ENCODE measurements around the gene SORCS1. TPM values are rescaled to one million over a fixed set of nuclear protein-coding genes. Genes with fewer than 3 reads are reported as not detected.
A peak's percentile ranks its signal among the peaks of the same experiment; 100 is the strongest.

The SORCS1 gene
- total and polyA plus RNA-seq, 2 donors (not counting 1 experiment from before 2014, with no cell fraction given), result not detected

DNA sequence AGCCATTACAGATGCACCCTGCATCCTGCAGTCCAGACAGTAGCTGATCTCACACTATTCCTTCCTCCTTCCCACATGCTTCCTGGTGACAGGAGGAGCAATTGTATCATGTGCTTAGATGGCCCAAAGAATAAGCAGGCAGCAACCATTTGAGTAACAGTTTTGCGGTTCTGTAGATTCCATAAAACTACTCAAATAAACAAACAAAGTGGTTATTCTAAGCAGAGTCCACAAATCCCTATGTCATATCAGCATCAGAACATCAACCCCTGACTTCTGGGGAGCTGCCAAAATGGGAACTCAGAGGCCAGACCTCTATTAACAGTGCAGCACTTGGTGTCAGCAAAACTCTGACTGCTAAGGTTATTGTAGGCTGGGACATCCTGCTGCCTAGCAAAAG, 226.0 kb downstream of the SORCS1 start:
- peaks cover 24% of the 10 kb centered on the region for H3K4me1 Mint-ChIP-seq
- no peaks in the 10 kb centered on the region for H3K36me3 ChIP-seq (replicated peaks in 1 of 2; ENCODE audit: control extremely low read depth in 1 of 2, control insufficient read depth in 1 of 2, extremely low read depth in 1 of 2, insufficient read depth in 2 of 2, low read length in 1 of 2)
- H4K20me1 ChIP-seq (ENCODE audit: control insufficient read depth, insufficient read depth, low read length, poor library complexity, severe bottlenecking), result no peaks in the 10 kb centered on the region
- no peaks in the 10 kb centered on the region for H3K9me3 Mint-ChIP-seq (ENCODE audit: insufficient read depth)
- no peak for DNase-seq
- peaks cover 0 to 4% (median 0%) of the 10 kb centered on the region in 3 donors for H3K9me3 ChIP-seq (ENCODE audit: control extremely low read depth in 1 of 3, control insufficient read depth in 2 of 3, insufficient read depth in 1 of 3, low read length in 2 of 3)
- TF ChIP-seq EZH2 (IDR thresholded peaks at IDR 0.05; ENCODE audit: borderline replicate concordance, insufficient read depth, low read depth, low read length, poor library complexity, severe bottlenecking), result no peak
- TF ChIP-seq, protein P1, sequence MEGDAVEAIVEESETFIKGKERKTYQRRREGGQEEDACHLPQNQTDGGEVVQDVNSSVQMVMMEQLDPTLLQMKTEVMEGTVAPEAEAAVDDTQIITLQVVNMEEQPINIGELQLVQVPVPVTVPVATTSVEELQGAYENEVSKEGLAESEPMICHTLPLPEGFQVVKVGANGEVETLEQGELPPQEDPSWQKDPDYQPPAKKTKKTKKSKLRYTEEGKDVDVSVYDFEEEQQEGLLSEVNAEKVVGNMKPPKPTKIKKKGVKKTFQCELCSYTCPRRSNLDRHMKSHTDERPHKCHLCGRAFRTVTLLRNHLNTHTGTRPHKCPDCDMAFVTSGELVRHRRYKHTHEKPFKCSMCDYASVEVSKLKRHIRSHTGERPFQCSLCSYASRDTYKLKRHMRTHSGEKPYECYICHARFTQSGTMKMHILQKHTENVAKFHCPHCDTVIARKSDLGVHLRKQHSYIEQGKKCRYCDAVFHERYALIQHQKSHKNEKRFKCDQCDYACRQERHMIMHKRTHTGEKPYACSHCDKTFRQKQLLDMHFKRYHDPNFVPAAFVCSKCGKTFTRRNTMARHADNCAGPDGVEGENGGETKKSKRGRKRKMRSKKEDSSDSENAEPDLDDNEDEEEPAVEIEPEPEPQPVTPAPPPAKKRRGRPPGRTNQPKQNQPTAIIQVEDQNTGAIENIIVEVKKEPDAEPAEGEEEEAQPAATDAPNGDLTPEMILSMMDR (IDR thresholded peaks at IDR 0.05), result no peak
- intact Hi-C loops (cut with micrococcal nuclease), result no loop called here
- H3K27me3 Mint-ChIP-seq, result no peaks in the 10 kb centered on the region
- no peaks in the 10 kb centered on the region for H3K79me2 ChIP-seq (ENCODE audit: control insufficient read depth, insufficient read depth, low read length)
- no peak overlapping the region for H3K9ac ChIP-seq (ENCODE audit: low read length)
- ATAC-seq (ENCODE audit: low read depth), result no peak
- no peak overlapping the region for H3K4me2 ChIP-seq (replicated peaks; ENCODE audit: low read depth, low read length, poor library complexity, severe bottlenecking)
- H3K4me3 ChIP-seq (ENCODE audit: control extremely low read depth in 1 of 5, extremely low read depth in 1 of 5, insufficient read depth in 1 of 5, low read depth in 2 of 5, low read length in 4 of 5), result no peak overlapping the region
- no peak overlapping the region for H3K27ac Mint-ChIP-seq
- H3K27me3 ChIP-seq (replicated peaks in 1 of 4; ENCODE audit: control extremely low read depth in 1 of 4, control insufficient read depth in 3 of 4, insufficient read depth in 4 of 4, low read length in 3 of 4), result no peaks in the 10 kb centered on the region
- H2AFZ ChIP-seq (ENCODE audit: insufficient read depth, low read depth, low read length, poor library complexity, severe bottlenecking), result no peak overlapping the region
- no peak overlapping the region for H3K27ac ChIP-seq (ENCODE audit: low read length in 2 of 2)
- ChIA-PET POLR2A (no interaction called here), CTCF (no interaction called here)
- no CpG with 5 or more reads among the region's 1 CpG for WGBS (ENCODE audit: insufficient coverage)
- no peak overlapping the region for H3K4me3 Mint-ChIP-seq
- H3K4me1 ChIP-seq (ENCODE audit: control insufficient read depth in 2 of 2, insufficient read depth in 2 of 2, low read length in 2 of 2), result peaks cover 10 to 12% of the 10 kb centered on the region in 2 donors

DNA sequence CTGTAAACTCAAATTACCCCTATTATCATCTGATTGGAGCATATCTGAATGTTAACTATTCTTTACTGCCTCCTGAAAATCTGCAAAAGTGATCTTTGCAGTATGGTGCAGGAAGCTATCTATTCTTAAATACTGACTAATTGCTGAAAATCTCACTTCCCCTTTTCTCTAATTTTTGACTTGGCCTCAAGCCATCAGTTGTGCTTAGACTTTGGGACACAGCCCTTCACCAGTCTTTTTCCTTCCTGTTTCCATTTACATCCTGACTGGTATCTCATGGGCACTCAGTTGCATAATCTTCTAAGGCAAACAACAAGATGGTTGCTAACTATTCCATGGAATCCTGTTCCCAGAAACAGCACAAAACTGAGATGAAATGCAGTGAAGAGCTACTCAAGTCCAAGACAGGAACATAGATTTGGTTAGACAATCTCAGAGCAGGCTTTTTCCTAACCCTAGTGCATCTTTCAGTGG, 228.5 kb downstream of the SORCS1 start:
- intact Hi-C loops (cut with micrococcal nuclease), result no loop called here
- no peaks in the 10 kb centered on the region for H3K27me3 Mint-ChIP-seq
- Histone ChIP-seq H3K9ac (ENCODE audit: low read length) (no peak overlapping the region), H2AFZ (ENCODE audit: insufficient read depth, low read depth, low read length, poor library complexity, severe bottlenecking) (no peak overlapping the region), H3K4me2 (replicated peaks; ENCODE audit: low read depth, low read length, poor library complexity, severe bottlenecking) (peak overlapping the region; percentile 5), H3K4me3 (ENCODE audit: control extremely low read depth in 1 of 5, extremely low read depth in 1 of 5, insufficient read depth in 1 of 5, low read depth in 2 of 5, low read length in 4 of 5) (no peak overlapping the region), H4K20me1 (ENCODE audit: control insufficient read depth, insufficient read depth, low read length, poor library complexity, severe bottlenecking) (no peaks in the 10 kb centered on the region), H3K36me3 (replicated peaks in 1 of 2; ENCODE audit: control extremely low read depth in 1 of 2, control insufficient read depth in 1 of 2, extremely low read depth in 1 of 2, insufficient read depth in 2 of 2, low read length in 1 of 2) (no peaks in the 10 kb centered on the region), H3K79me2 (ENCODE audit: control insufficient read depth, insufficient read depth, low read length) (no peaks in the 10 kb centered on the region), H3K27ac (ENCODE audit: low read length in 2 of 2) (no peak overlapping the region), H3K4me1 (ENCODE audit: control insufficient read depth in 2 of 2, insufficient read depth in 2 of 2, low read length in 2 of 2) (peaks cover 10 to 16% of the 10 kb centered on the region in 2 donors), H3K27me3 (replicated peaks in 1 of 4; ENCODE audit: control extremely low read depth in 1 of 4, control insufficient read depth in 3 of 4, insufficient read depth in 4 of 4, low read length in 3 of 4) (no peaks in the 10 kb centered on the region), H3K9me3 (ENCODE audit: control extremely low read depth in 1 of 3, control insufficient read depth in 2 of 3, insufficient read depth in 1 of 3, low read length in 2 of 3) (peaks cover 0 to 4% (median 0%) of the 10 kb centered on the region in 3 donors)
- ChIA-PET POLR2A (interaction anchor here (0.6 kb wide), 1 partner anchor 12 kb away, joined by 3 read pairs; no protein-coding TSS in a partner anchor), CTCF (no interaction called here)
- peaks cover 24% of the 10 kb centered on the region for H3K4me1 Mint-ChIP-seq
- no peak for TF ChIP-seq EZH2 (IDR thresholded peaks at IDR 0.05; ENCODE audit: borderline replicate concordance, insufficient read depth, low read depth, low read length, poor library complexity, severe bottlenecking)
- TF ChIP-seq, protein P1 (IDR thresholded peaks at IDR 0.05), result no peak
- no peak overlapping the region for H3K4me3 Mint-ChIP-seq
- H3K9me3 Mint-ChIP-seq (ENCODE audit: insufficient read depth), result no peaks in the 10 kb centered on the region
- H3K27ac Mint-ChIP-seq, result no peak overlapping the region
- ATAC-seq (ENCODE audit: low read depth), result no peak
- peak; percentile 37 for DNase-seq
